IPS-15b (cell line): ENCODE measurements around the gene SMIM23.

Experiments
- H3K27me3 ChIP-seq: one replicate; pipeline ENCODE4 v1.6.1; 2013; ENCODE audit warnings: low read length; ENCODE audit not compliant: control insufficient read depth, insufficient read depth
- H3K36me3 ChIP-seq: one replicate; pipeline ENCODE4 v1.6.1; 2013; ENCODE audit warnings: low read length; ENCODE audit not compliant: control insufficient read depth, insufficient read depth
- H3K4me1 ChIP-seq: one replicate; pipeline ENCODE4 v1.6.1; 2013; ENCODE audit warnings: mild to moderate bottlenecking, low read length; ENCODE audit not compliant: control insufficient read depth, insufficient read depth
- H3K4me3 ChIP-seq: one replicate; pipeline ENCODE4 v1.5.1; 2013; ENCODE audit warnings: low read depth, low read length
- H3K9ac ChIP-seq: one replicate; pipeline ENCODE4 v1.6.1; 2013; ENCODE audit warnings: low read depth, mild to moderate bottlenecking, low read length
- H3K9me3 ChIP-seq: one replicate; pipeline ENCODE4 v1.6.1; 2013; ENCODE audit warnings: mild to moderate bottlenecking, low read length; ENCODE audit not compliant: control insufficient read depth, insufficient read depth

SMIM23 gene

GRCh38 chr5:171825051-171825450 is 39.4 kb downstream of the SMIM23 start:
- Histone ChIP-seq H3K4me3 (no peak overlapping the region), H3K36me3 (no peaks in the 10 kb centered on the region), H3K27me3 (no peaks in the 10 kb centered on the region), H3K9ac (no peak overlapping the region), H3K9me3 (no peaks in the 10 kb centered on the region), H3K4me1 (no peaks in the 10 kb centered on the region)

GRCh38 chr5:171826132-171826531 is 40.5 kb downstream of the SMIM23 start:
- no peaks in the 10 kb centered on the region for H3K4me1 ChIP-seq
- no peak overlapping the region for H3K4me3 ChIP-seq
- no peaks in the 10 kb centered on the region for H3K36me3 ChIP-seq
- no peaks in the 10 kb centered on the region for H3K9me3 ChIP-seq
- H3K9ac ChIP-seq = no peak overlapping the region
- H3K27me3 ChIP-seq = no peaks in the 10 kb centered on the region

- H3K4me3 ChIP-seq = no peak overlapping the region
- H3K9me3 ChIP-seq = no peaks in the 10 kb centered on the region
- no peak overlapping the region for H3K9ac ChIP-seq
- H3K27me3 ChIP-seq = no peaks in the 10 kb centered on the region
- no peaks in the 10 kb centered on the region for H3K36me3 ChIP-seq
- no peaks in the 10 kb centered on the region for H3K4me1 ChIP-seq
Observed at GRCh38 chr5:171827162-171827561, 41.5 kb downstream of the SMIM23 start.

GRCh38 chr5:171830686-171831085 is 45.1 kb downstream of the SMIM23 start:
- Histone ChIP-seq H3K27me3 (no peaks in the 10 kb centered on the region), H3K9me3 (no peaks in the 10 kb centered on the region), H3K9ac (no peak overlapping the region), H3K4me1 (no peaks in the 10 kb centered on the region), H3K4me3 (no peak overlapping the region), H3K36me3 (no peaks in the 10 kb centered on the region)

- Histone ChIP-seq H3K4me1 (no peaks in the 10 kb centered on the region), H3K4me3 (no peak overlapping the region), H3K36me3 (no peaks in the 10 kb centered on the region), H3K9me3 (no peaks in the 10 kb centered on the region), H3K27me3 (no peaks in the 10 kb centered on the region), H3K9ac (no peak overlapping the region)
Observed at GRCh38 chr5:171832775-171833174, 47.2 kb downstream of the SMIM23 start.

- no peaks in the 10 kb centered on the region for H3K36me3 ChIP-seq
- H3K9ac ChIP-seq = no peak overlapping the region
- H3K4me3 ChIP-seq = no peak overlapping the region
- no peaks in the 10 kb centered on the region for H3K9me3 ChIP-seq
- H3K4me1 ChIP-seq = no peaks in the 10 kb centered on the region
- no peaks in the 10 kb centered on the region for H3K27me3 ChIP-seq
Observed at GRCh38 chr5:171834461-171834860, 48.8 kb downstream of the SMIM23 start.

- Histone ChIP-seq H3K9me3 (no peaks in the 10 kb centered on the region), H3K27me3 (no peaks in the 10 kb centered on the region), H3K36me3 (no peaks in the 10 kb centered on the region), H3K9ac (no peak overlapping the region), H3K4me3 (no peak overlapping the region), H3K4me1 (no peaks in the 10 kb centered on the region)
Observed at GRCh38 chr5:171835066-171835465, 49.4 kb downstream of the SMIM23 start.

- H3K9me3 ChIP-seq = no peaks in the 10 kb centered on the region
- H3K9ac ChIP-seq = no peak overlapping the region
- H3K4me3 ChIP-seq = no peak overlapping the region
- H3K27me3 ChIP-seq = no peaks in the 10 kb centered on the region
- no peaks in the 10 kb centered on the region for H3K36me3 ChIP-seq
- no peaks in the 10 kb centered on the region for H3K4me1 ChIP-seq
Observed at GRCh38 chr5:171837522-171837921, 51.9 kb downstream of the SMIM23 start.

- Histone ChIP-seq H3K36me3 (no peaks in the 10 kb centered on the region), H3K4me3 (no peak overlapping the region), H3K27me3 (no peaks in the 10 kb centered on the region), H3K4me1 (no peaks in the 10 kb centered on the region), H3K9me3 (no peaks in the 10 kb centered on the region), H3K9ac (no peak overlapping the region)
Observed at GRCh38 chr5:171838066-171838465, 52.4 kb downstream of the SMIM23 start.

- Histone ChIP-seq H3K4me1 (no peaks in the 10 kb centered on the region), H3K36me3 (no peaks in the 10 kb centered on the region), H3K9me3 (no peaks in the 10 kb centered on the region), H3K27me3 (no peaks in the 10 kb centered on the region), H3K9ac (no peak overlapping the region), H3K4me3 (no peak overlapping the region)
Observed at GRCh38 chr5:171839112-171839511, 53.5 kb downstream of the SMIM23 start.

- Histone ChIP-seq H3K36me3 (no peaks in the 10 kb centered on the region), H3K4me3 (no peak overlapping the region), H3K4me1 (no peaks in the 10 kb centered on the region), H3K9ac (no peak overlapping the region), H3K9me3 (no peaks in the 10 kb centered on the region), H3K27me3 (no peaks in the 10 kb centered on the region)
Observed at GRCh38 chr5:171840066-171840465, 54.4 kb downstream of the SMIM23 start.
